Loucy (cell line): ENCODE data around the gene NID2.

Source experiments
- EZH2phosphoT487 ChIP-seq: fragments of 200-600 bp; IDR thresholded peaks from 2 replicates; pipeline ENCODE4 v1.6.1; 2018; ENCODE audit warnings: antibody characterized with exemption, mild to moderate bottlenecking, moderate library complexity, borderline replicate concordance
- TF ChIP-seq, protein P1 (sequence below): fragments of 200-600 bp; sonication (generic); conservative IDR thresholded peaks from 2 replicates; pipeline ENCODE4 v1.5.1; 2014; ENCODE audit warnings: mild to moderate bottlenecking, antibody characterized with exemption, low read length

DNA sequence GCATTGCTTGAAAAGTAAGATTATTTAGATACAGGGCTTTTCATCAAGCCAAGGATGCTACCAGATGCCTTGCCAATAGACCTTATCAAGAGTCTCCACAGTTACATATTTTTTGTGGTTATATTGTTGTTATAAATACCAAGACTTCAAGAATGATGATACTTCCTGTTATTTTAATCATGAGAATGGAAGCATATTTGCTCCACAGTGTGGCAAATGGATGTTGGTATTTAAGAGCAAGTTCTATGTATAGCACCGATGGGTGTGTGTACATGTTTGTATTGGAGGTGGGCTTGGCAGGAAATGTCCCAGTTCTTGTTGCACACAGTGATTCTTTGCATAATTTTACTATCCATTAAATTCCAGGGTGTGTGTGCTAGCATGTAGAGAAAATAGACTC, 4.4 kb upstream of the NID2 start:
- TF ChIP-seq, protein P1, sequence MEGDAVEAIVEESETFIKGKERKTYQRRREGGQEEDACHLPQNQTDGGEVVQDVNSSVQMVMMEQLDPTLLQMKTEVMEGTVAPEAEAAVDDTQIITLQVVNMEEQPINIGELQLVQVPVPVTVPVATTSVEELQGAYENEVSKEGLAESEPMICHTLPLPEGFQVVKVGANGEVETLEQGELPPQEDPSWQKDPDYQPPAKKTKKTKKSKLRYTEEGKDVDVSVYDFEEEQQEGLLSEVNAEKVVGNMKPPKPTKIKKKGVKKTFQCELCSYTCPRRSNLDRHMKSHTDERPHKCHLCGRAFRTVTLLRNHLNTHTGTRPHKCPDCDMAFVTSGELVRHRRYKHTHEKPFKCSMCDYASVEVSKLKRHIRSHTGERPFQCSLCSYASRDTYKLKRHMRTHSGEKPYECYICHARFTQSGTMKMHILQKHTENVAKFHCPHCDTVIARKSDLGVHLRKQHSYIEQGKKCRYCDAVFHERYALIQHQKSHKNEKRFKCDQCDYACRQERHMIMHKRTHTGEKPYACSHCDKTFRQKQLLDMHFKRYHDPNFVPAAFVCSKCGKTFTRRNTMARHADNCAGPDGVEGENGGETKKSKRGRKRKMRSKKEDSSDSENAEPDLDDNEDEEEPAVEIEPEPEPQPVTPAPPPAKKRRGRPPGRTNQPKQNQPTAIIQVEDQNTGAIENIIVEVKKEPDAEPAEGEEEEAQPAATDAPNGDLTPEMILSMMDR = no peak
- TF ChIP-seq EZH2phosphoT487 = no peak
